B cell (primary cell): Measurements from ENCODE around the gene SLC5A2. TPM values are rescaled to one million over a fixed set of nuclear protein-coding genes. Genes with fewer than 3 reads are reported as not detected.
"Not testable (repeated sequence)": the region's sequence is repeated elsewhere in the genome, so short reads cannot be mapped to it uniquely, and the experiment has no call there.

Experiments used
- ATAC-seq: fragments of 200-7000 bp; cut with Tn5 transposase; one replicate; pipeline ENCODE4 v1.10.0; 2021; ENCODE audit warnings: low read depth, mild to moderate bottlenecking, moderate number of reproducible peaks, moderate library complexity
- CTCF ChIA-PET: fragments of 350-600 bp; sonication (Branson Sonifier 250); formaldehyde crosslinking; loops from one replicate; lab custom pipeline; 2021; ENCODE audit warnings: antibody characterized with exemption, inconsistent platforms; lab: Charles Lee
- POLR2A ChIA-PET: fragments of 350-600 bp; sonication (Branson Sonifier 250); formaldehyde crosslinking; loops from one replicate; lab custom pipeline; 2021; ENCODE audit warnings: antibody characterized with exemption; lab: Charles Lee
- DNase-seq: peaks from one replicate; pipeline ENCODE4 v3.0.0; 2013
- H2AFZ ChIP-seq: 2 replicates; pipeline ENCODE4 v1.6.1; 2012; ENCODE audit warnings: mild to moderate bottlenecking, low read depth, low read length; ENCODE audit not compliant: insufficient read depth, poor library complexity, severe bottlenecking
- H3K27ac ChIP-seq, 2 donors: 1 replicate in 1 of 2; 2 replicates in 1 of 2; pipeline ENCODE4 v1.5.1; 2012 to 2013; ENCODE audit warnings: low read length in 2 of 2, mild to moderate bottlenecking in 2 of 2, moderate library complexity in 1 of 2
- H3K27me3 ChIP-seq, 4 experiments: fragments of 200-600 bp in 1 of 4; sonication (generic) in 1 of 4; replicated peaks in 1 of 4; 1 replicate in 2 of 4; 2 replicates in 2 of 4; pipeline versions ENCODE4 v1.6.1 to v1.7.0; 2013 to 2016; ENCODE audit warnings: low read length in 3 of 4, mild to moderate bottlenecking in 2 of 4, mixed read lengths in 1 of 4, moderate library complexity in 1 of 4; ENCODE audit not compliant: insufficient read depth in 4 of 4, control insufficient read depth in 3 of 4; ENCODE audit errors: control extremely low read depth in 1 of 4
- H3K36me3 ChIP-seq, 2 experiments: replicated peaks in 1 of 2; 1 replicate in 1 of 2; 2 replicates in 1 of 2; pipeline versions ENCODE4 v1.6.1 to v1.7.1; 2013; ENCODE audit warnings: low read length in 1 of 2; ENCODE audit not compliant: insufficient read depth in 2 of 2, control insufficient read depth in 1 of 2; ENCODE audit errors: control extremely low read depth in 1 of 2, extremely low read depth in 1 of 2
- H3K4me1 ChIP-seq, 2 donors: fragments of 200-600 bp in 1 of 2; sonication (generic) in 1 of 2; 1 replicate in 1 of 2; 2 replicates in 1 of 2; pipeline versions ENCODE4 v1.5.1 to v1.6.1; 2013 to 2017; ENCODE audit warnings: low read length in 2 of 2; ENCODE audit not compliant: control insufficient read depth in 2 of 2, insufficient read depth in 2 of 2
- H3K4me2 ChIP-seq: replicated peaks from 2 replicates; pipeline ENCODE3; 2012; ENCODE audit warnings: mild to moderate bottlenecking, low read depth, low read length; ENCODE audit not compliant: poor library complexity, severe bottlenecking
- H3K4me3 ChIP-seq, 5 experiments: fragments of 200-600 bp in 1 of 5; sonication (generic) in 1 of 5; 1 replicate in 3 of 5; 2 replicates in 2 of 5; pipeline versions ENCODE4 v1.5.1 to v1.7.0; 2011 to 2016; ENCODE audit warnings: low read length in 4 of 5, mild to moderate bottlenecking in 4 of 5, low read depth in 2 of 5, control low read depth in 1 of 5, moderate library complexity in 1 of 5; ENCODE audit not compliant: insufficient read depth in 1 of 5; ENCODE audit errors: control extremely low read depth in 1 of 5, extremely low read depth in 1 of 5
- H3K79me2 ChIP-seq: fragments of 200-600 bp; sonication (generic); one replicate; pipeline ENCODE4 v1.6.0; 2016; ENCODE audit warnings: low read length; ENCODE audit not compliant: control insufficient read depth, insufficient read depth
- H3K9ac ChIP-seq: fragments of 200-600 bp; sonication (generic); 2 replicates; pipeline ENCODE4 v1.6.1; 2017; ENCODE audit warnings: mild to moderate bottlenecking, low read length, moderate library complexity
- H3K9me3 ChIP-seq, 3 donors: one replicate each; pipeline versions ENCODE4 v1.6.1 to v1.7.1; 2013; ENCODE audit warnings: low read length in 2 of 3; ENCODE audit not compliant: control insufficient read depth in 2 of 3, insufficient read depth in 1 of 3; ENCODE audit errors: control extremely low read depth in 1 of 3
- H4K20me1 ChIP-seq: 2 replicates; pipeline ENCODE4 v1.6.0; 2012; ENCODE audit warnings: mild to moderate bottlenecking, low read length; ENCODE audit not compliant: insufficient read depth, control insufficient read depth, poor library complexity, severe bottlenecking
- H3K27ac Mint-ChIP-seq: one replicate; pipeline ENCODE4 v1.8.0; 2021; ENCODE audit warnings: mixed read lengths
- H3K27me3 Mint-ChIP-seq: one replicate; pipeline ENCODE4 v1.8.0; 2021; ENCODE audit warnings: mixed read lengths
- H3K4me1 Mint-ChIP-seq: one replicate; pipeline ENCODE4 v1.8.0; 2021; ENCODE audit warnings: mixed read lengths
- H3K4me3 Mint-ChIP-seq: one replicate; pipeline ENCODE4 v1.8.0; 2021; ENCODE audit warnings: mixed read lengths
- H3K9me3 Mint-ChIP-seq: one replicate; pipeline ENCODE4 v1.8.0; 2022; ENCODE audit warnings: mixed read lengths; ENCODE audit not compliant: insufficient read depth
- EZH2 ChIP-seq: IDR thresholded peaks from 2 replicates; pipeline ENCODE4 v1.6.1; 2012; ENCODE audit warnings: borderline replicate concordance, low read depth, mild to moderate bottlenecking, moderate library complexity, low read length; ENCODE audit not compliant: insufficient read depth, poor library complexity, severe bottlenecking
- WGBS: methylation state at CpG from one replicate; pipeline ENCODE4 v1.1.5; 2013; ENCODE audit warnings: missing lambda C conversion rate; ENCODE audit not compliant: insufficient coverage; 5-methylcytosine and 5-hydroxymethylcytosine counted together
- intact Hi-C: fragments of 100-400 bp; cut with micrococcal nuclease; formaldehyde crosslinking; loops from one replicate; pipeline ENCODE4 v1.10.0; 2022
- polyA plus RNA-seq: library from polyadenylated mRNA; depleted of rRNA; stranded (reverse); fragments of >200 nt; gene quantifications from 2 replicates; pipeline ENCODE4 v1.2.3, GENCODE V29; 2012
- total RNA-seq, 2 donors: library from RNA; stranded (reverse); fragments of 120-200 nt in 1 of 2; gene quantifications; 1 replicate in 1 of 2; 2 replicates in 1 of 2; pipeline versions ENCODE4 v1.2.3 to v1.2.4, GENCODE V29; 2013 to 2022
- TF ChIP-seq, protein P1 (sequence below): fragments of 200-600 bp; IDR thresholded peaks from one replicate; pipeline ENCODE4 v1.8.0; 2022; ENCODE audit warnings: antibody characterized with exemption, mild to moderate bottlenecking

Gene SLC5A2
- total and polyA plus RNA-seq, 2 donors (not counting 1 experiment from before 2014, with no cell fraction given): 0.67 to 0.69 TPM

- no peak for TF ChIP-seq EZH2
- TF ChIP-seq, protein P1, sequence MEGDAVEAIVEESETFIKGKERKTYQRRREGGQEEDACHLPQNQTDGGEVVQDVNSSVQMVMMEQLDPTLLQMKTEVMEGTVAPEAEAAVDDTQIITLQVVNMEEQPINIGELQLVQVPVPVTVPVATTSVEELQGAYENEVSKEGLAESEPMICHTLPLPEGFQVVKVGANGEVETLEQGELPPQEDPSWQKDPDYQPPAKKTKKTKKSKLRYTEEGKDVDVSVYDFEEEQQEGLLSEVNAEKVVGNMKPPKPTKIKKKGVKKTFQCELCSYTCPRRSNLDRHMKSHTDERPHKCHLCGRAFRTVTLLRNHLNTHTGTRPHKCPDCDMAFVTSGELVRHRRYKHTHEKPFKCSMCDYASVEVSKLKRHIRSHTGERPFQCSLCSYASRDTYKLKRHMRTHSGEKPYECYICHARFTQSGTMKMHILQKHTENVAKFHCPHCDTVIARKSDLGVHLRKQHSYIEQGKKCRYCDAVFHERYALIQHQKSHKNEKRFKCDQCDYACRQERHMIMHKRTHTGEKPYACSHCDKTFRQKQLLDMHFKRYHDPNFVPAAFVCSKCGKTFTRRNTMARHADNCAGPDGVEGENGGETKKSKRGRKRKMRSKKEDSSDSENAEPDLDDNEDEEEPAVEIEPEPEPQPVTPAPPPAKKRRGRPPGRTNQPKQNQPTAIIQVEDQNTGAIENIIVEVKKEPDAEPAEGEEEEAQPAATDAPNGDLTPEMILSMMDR: no peak
- Histone ChIP-seq H4K20me1 (no peaks in the 10 kb centered on the region), H3K27ac (no peak overlapping the region), H3K79me2 (no peaks in the 10 kb centered on the region), H3K36me3 (no peaks in the 10 kb centered on the region), H3K9ac (no peak overlapping the region), H3K4me1 (peaks cover 11 to 12% of the 10 kb centered on the region in 2 donors), H3K27me3 (peaks cover 0 to 6% (median 2%) of the 10 kb centered on the region in 4 experiments), H3K4me3 (peak overlapping the region in 1 of 5 experiments; percentile 71), H2AFZ (peak overlapping the region; percentile 98), H3K4me2 (peak overlapping the region; percentile 100), H3K9me3 (no peaks in the 10 kb centered on the region)
- peaks cover 3% of the 10 kb centered on the region for H3K27me3 Mint-ChIP-seq
- peak overlapping the region; percentile 82 for H3K4me3 Mint-ChIP-seq
- POLR2A ChIA-PET: interaction anchor here (0.6 to 0.9 kb wide), 3 partner anchors 262 to 447 kb away, joined by 3 to 4 read pairs (median 3); partner anchors contain the start of gene FUS
- no peak for DNase-seq
- WGBS: 79% methylated on average over 15 of the region's 34 CpGs
- H3K9me3 Mint-ChIP-seq: no peaks in the 10 kb centered on the region
- ATAC-seq: no peak
- intact Hi-C loops: loop anchor here (2.0 to 5.0 kb wide), 3 partner anchors 17 to 240 kb away; partner anchors contain the start of genes ARMC5 and PYCARD
- CTCF ChIA-PET: interaction anchor here (0.6 to 4.9 kb wide), 12 partner anchors 10 to 597 kb away, joined by 3 to 63 read pairs (median 6); partner anchors contain the start of genes ARMC5 and HSD3B7
- no peak overlapping the region for H3K27ac Mint-ChIP-seq
- H3K4me1 Mint-ChIP-seq: peaks cover 19% of the 10 kb centered on the region
Observed at GRCh38 chr16:31441956-31442355, 41.0 kb upstream of the SLC5A2 start.

DNA sequence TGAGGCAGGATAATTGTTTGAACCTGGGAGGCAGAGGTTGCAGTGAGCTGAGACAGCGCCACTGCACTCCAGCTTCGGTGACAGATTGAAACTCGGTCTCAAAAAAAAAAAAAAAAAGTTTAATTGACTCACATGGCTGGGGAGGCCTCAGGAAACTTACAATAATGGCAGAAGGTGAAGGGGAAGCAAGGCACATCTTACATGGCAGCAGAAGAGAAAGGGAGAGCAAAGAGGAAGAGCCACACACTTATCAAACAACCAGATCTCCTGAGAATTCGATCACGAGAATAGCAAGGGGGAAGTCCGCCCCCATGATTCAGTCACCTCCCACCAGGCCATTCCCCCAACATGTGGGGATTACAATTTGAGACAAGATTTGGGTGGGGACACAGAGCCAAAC is 37.0 kb upstream of the SLC5A2 start:
- H3K27ac ChIP-seq, intact Hi-C loops, H3K36me3 ChIP-seq, H3K27me3 ChIP-seq, H4K20me1 ChIP-seq, H3K4me3 Mint-ChIP-seq, H3K9me3 Mint-ChIP-seq, H3K79me2 ChIP-seq, H3K4me3 ChIP-seq, H3K27ac Mint-ChIP-seq, H2AFZ ChIP-seq, H3K4me1 ChIP-seq, ATAC-seq, H3K9ac ChIP-seq, POLR2A ChIA-PET, H3K27me3 Mint-ChIP-seq, H3K4me2 ChIP-seq, DNase-seq, H3K4me1 Mint-ChIP-seq, H3K9me3 ChIP-seq: not testable (repeated sequence)
- CTCF ChIA-PET: interaction anchor here (0.7 to 4.9 kb wide), 4 partner anchors 11 to 491 kb away, joined by 3 to 63 read pairs (median 23); partner anchors contain the start of genes ARMC5 and HSD3B7
- WGBS: 100% methylated on average over 1 of the region's 6 CpGs
